HG02798 (cell line): ENCODE measurements around the gene PAPOLA.
A peak's percentile ranks its signal among the peaks of the same experiment; 100 is the strongest.
"Not testable (repeated sequence)": the region's sequence is repeated elsewhere in the genome, so short reads cannot be mapped to it uniquely, and the experiment has no call there.

Source experiments
- ATAC-seq: cut with Tn5 transposase; IDR thresholded peaks from one replicate; pipeline ENCODE4 v1.9.1; 2021; ENCODE audit warnings: mild to moderate bottlenecking; ENCODE audit not compliant: unreplicated experiment, poor library complexity

PAPOLA gene

GRCh38 chr14:96501740-96502620, at the start of gene PAPOLA:
Gene PAPOLA, plus strand, starts transcription at chr14:96502382. Its CDS starts 211 bp downstream, at chr14:96502593.
- peak; percentile 91 for ATAC-seq

- ATAC-seq, result no peak
Measured at GRCh38 chr14:96452684-96453083, 49.5 kb upstream of the PAPOLA start.

- ATAC-seq, result no peak
Measured at GRCh38 chr14:96455588-96455987, 46.6 kb upstream of the PAPOLA start.

GRCh38 chr14:96459851-96460250, 42.3 kb upstream of the PAPOLA start:
- ATAC-seq, result no peak

- no peak for ATAC-seq
Measured at GRCh38 chr14:96461950-96462798, 40.0 kb upstream of the PAPOLA start.

- ATAC-seq, result no peak
Measured at GRCh38 chr14:96464136-96464535, 38.0 kb upstream of the PAPOLA start.

- no peak for ATAC-seq
Measured at GRCh38 chr14:96466918-96467317, 35.3 kb upstream of the PAPOLA start.

GRCh38 chr14:96470331-96470730, 31.9 kb upstream of the PAPOLA start:
- no peak for ATAC-seq

- ATAC-seq, result not testable (repeated sequence)
Measured at GRCh38 chr14:96470967-96471366, 31.2 kb upstream of the PAPOLA start.

- ATAC-seq, result no peak
Measured at GRCh38 chr14:96478119-96478518, 24.1 kb upstream of the PAPOLA start.

- ATAC-seq, result no peak
Measured at GRCh38 chr14:96479435-96480146, 22.6 kb upstream of the PAPOLA start.

GRCh38 chr14:96481731-96482314, 20.4 kb upstream of the PAPOLA start:
- no peak for ATAC-seq

- no peak for ATAC-seq
Measured at GRCh38 chr14:96482986-96483385, 19.2 kb upstream of the PAPOLA start.

GRCh38 chr14:96484399-96484798, 17.8 kb upstream of the PAPOLA start:
- no peak for ATAC-seq

- ATAC-seq, result no peak
Measured at GRCh38 chr14:96486705-96487104, 15.5 kb upstream of the PAPOLA start.

GRCh38 chr14:96489327-96489726, 12.9 kb upstream of the PAPOLA start:
- no peak for ATAC-seq

- no peak for ATAC-seq
Measured at GRCh38 chr14:96493178-96493577, 9.0 kb upstream of the PAPOLA start.

GRCh38 chr14:96494331-96494730, 7.9 kb upstream of the PAPOLA start:
- no peak for ATAC-seq

- peak; percentile 46 for ATAC-seq
Measured at GRCh38 chr14:96497087-96497486, 5.1 kb upstream of the PAPOLA start.

- no peak for ATAC-seq
Measured at GRCh38 chr14:96497586-96497985, 4.6 kb upstream of the PAPOLA start.
